GM18870 (cell line): ENCODE results near the gene B3GLCT.
"Not testable (repeated sequence)": the region's sequence is repeated elsewhere in the genome, so short reads cannot be mapped to it uniquely, and the experiment has no call there.

Experiments
- ATAC-seq: cut with Tn5 transposase; IDR thresholded peaks from one replicate; pipeline ENCODE4 v1.9.1; 2021; ENCODE audit warnings: moderate library complexity; ENCODE audit not compliant: unreplicated experiment

The B3GLCT gene

DNA sequence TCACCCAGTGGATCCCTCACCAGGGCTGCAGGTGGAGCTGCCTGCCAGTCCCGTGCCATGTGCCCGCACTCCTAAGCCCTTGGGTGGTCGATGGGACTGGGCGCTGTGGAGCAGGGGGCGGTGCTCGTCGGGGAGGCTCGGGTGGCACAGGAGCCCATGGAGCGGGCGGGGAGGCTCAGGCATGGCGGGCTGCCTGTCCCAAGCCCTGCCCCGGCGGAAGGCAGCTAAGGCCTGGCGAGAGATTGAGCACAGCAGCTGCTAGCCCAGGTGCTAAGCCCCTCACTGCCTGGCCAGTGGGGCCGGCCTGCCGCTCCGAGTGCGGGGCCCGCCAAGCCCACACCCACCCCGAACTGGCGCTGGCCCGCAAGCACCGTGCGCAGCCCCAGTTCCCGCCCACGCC, 16.8 kb upstream of the B3GLCT start:
- no peak for ATAC-seq

GRCh38 chr13:31184451-31184850, 15.3 kb upstream of the B3GLCT start:
- no peak for ATAC-seq

DNA sequence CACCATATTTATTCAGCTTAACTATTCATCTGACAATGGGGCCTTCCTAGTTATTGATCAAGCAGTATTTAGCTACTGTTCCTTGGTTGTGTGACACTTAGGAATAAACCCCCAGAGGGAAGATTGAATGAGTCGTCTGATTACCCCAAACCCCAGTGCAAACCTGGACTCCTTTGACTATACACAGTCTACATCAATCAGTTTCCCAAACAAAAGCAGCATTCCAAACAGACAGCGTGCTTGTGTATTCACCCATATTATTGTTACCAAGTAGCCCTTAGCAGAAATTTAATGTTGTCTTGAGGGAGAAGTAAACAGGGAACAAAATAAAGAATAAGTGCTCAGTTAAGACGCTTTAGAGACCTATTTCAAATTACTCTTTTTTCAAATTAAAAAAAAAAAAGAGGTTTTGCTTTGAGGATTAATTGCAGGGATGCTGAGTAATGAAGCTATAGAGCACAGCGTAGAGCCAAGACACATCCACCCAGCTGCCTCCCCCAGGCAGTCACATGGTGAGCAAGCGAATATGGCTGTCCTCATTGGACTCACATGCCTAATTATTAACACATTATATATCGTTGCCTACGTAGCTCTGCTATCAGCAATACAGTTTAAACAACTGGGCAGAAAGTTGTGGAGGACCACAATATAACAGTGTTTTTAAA, 14.7 kb upstream of the B3GLCT start:
- ATAC-seq: no peak

GRCh38 chr13:31191748-31192147, 8.0 kb upstream of the B3GLCT start:
- ATAC-seq: no peak

DNA sequence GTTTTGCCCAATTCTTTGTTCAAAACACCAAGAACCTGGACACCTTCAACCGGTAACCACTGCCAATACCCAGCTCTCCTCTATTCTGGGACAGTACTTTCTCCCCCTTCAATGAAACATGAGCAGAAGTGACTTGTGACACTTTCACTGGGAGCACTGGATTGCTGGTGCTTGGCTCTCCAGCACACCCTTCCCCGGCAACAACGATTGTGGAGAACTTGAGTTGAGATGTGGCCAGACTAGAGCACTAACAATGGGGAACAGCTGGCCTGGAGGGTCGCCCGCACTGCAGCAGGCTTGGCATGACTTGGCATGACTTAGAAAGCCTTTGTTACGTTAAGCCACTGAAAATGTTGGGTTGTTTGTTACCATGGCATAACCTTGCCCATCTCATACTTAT, 7.5 kb upstream of the B3GLCT start:
- ATAC-seq: no peak

DNA sequence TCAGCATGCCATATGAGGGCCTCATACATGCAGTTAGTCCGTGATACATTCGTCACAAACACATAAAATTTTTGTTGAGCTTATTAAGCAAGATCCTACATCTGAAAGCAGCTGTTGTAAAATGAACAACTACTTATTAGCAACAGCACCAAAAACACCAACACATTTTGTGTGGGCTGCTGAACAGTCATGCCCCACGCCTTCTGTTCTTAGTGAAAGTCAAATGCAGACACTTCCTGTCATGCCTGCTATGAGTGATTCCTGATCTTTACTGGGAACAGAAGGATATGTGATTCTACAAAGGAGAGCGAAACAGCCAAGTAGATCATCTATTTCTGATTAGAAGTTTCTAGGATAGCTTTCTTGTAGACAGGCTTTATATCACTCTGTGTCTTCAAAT, 4.2 kb upstream of the B3GLCT start:
- no peak for ATAC-seq

DNA sequence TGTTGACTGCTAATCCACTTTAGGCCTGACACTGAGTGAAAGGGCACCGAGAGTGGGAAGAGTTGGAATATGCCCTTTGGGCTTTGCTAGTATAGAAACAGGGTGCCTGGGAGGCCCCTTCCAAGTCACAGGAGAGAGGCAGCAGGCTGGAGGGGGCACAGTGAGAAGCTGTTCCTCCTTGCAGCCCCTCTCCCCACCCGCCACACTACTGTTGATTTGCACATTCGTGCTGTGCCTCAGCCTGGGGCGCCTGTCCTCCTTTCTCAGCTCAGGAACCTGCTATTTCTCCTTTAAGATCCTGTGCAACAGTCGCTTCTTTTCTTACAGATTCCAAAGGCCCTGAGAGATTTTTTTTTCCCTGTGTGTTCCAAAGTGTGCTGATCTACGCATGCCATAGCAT, 2.8 kb upstream of the B3GLCT start:
- no peak for ATAC-seq

DNA sequence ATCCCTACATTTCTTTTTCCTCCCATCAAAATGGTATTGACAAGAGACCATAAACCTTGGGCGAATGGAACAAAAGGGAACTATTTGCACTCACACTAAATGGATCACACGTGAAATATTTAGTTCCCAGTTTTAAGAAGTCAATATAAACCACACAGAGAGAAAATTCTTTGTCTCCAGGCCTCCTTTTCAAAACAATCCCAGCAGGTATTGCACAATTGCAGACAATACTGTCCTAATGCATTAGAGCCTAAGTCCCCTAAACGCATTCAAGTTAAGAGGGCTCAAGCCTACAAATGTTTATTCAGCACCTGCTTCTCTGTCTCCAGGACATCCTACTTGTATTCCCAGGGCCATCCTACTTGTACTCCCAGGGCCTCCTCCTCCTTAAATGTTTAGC, 1.3 kb upstream of the B3GLCT start:
- ATAC-seq: no peak

GRCh38 chr13:31199527-31199848, 287 bp upstream of the B3GLCT start:
- ATAC-seq: peak; percentile 14

DNA sequence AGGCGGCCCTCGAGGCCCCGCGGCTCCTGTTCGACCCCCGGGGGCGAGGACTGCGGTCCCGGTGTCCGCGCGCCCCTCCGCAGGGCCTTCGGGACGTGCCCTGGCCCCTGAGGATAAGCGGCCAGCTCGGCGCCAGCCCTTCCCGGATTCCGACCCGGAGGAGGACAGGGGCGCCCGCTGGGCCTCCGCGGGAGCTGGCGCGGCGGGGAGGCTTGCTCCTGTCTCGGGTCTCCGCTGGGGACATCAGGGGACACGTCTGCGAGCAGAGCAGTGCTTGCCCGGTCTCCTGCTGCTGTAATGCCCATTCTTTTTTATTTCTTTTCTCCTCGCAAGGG, 829 bp downstream of the B3GLCT start:
- peak; percentile 4 for ATAC-seq

DNA sequence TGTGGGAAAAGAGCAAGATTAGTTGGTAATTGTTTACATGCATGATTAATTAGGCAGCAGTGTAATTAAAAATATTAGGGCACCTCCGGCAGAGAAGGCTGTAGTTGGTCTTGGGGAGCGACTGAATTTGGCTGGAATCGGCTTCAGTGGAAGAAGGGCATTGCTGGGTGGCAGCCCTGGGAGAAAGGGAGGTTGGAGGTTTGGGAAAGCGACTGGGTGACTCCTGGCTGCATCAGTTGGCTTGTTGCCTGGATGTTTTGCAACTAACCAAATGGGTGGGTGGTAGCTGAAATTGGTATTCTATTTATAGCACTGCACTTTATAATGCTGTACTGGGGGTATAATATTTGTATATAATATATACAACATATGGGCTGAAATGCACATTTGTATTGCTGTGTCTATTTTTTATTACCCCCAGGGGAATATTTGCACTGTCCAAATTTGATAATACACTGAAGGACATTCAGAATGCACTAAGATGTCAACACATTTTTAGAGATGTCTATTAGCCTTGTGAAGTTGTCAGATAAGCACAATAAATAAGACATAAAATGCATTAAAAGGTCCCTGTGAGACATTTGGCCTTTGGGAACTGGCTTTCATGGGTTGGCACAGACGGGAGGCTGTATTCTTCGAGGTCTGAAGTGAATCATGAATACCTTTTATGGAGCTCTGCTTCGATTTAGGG, 1.7 kb downstream of the B3GLCT start:
- no peak for ATAC-seq

DNA sequence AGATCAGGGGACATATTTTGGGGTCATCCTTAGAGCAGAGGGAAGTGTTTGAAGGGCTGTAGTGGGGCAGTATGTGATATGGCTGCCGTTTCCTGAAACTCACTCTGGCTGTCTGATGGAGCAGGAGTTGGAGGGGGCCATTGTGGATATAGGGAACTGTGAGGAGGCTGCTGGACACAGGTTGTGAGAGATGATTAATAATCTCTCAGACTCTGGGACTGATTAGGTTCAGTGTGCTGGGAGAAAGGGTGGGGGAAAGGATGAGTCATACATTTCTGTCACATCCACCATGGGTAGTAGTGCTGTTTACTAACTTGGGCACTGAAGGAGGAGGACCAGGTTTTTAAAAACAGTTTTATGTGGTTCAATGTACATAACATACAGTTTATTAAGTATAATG, 4.8 kb downstream of the B3GLCT start:
- ATAC-seq: no peak

- ATAC-seq: no peak
Measured at GRCh38 chr13:31207661-31208552, 8.1 kb downstream of the B3GLCT start.

DNA sequence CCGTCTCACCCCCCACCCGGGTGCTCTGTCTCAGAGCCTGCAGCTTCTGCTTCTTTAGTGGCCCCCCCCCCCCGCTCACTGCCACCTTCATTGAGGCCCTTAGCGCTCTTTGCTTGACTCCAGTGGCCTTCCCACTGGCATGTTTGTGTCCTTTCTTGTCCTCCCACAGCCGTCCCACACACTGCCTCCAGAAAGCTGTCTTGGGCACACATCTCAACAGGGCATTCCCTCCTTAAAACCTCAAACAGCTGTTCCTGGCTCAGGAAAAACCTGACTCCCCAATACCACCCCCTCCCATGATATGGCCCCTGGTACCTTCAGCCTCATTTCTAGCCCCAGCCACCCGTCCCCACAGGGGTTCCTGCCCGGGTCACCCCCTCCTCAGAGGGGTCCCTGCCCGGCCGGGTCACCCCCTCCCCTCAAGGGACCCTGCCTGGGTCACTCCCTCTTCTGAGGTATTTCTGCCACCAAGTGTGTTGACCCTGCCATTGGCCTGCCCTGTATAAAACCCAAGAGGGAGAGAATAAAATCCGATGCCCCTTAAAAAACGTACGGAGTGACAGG, 8.9 kb downstream of the B3GLCT start:
- ATAC-seq: no peak

GRCh38 chr13:31209172-31209840, 9.5 kb downstream of the B3GLCT start:
- no peak for ATAC-seq

GRCh38 chr13:31209841-31210210, 10.1 kb downstream of the B3GLCT start:
- ATAC-seq: no peak

- ATAC-seq: no peak
Measured at GRCh38 chr13:31213651-31214289, 14.0 kb downstream of the B3GLCT start.

- ATAC-seq: no peak
Measured at GRCh38 chr13:31214435-31214834, 14.7 kb downstream of the B3GLCT start.

DNA sequence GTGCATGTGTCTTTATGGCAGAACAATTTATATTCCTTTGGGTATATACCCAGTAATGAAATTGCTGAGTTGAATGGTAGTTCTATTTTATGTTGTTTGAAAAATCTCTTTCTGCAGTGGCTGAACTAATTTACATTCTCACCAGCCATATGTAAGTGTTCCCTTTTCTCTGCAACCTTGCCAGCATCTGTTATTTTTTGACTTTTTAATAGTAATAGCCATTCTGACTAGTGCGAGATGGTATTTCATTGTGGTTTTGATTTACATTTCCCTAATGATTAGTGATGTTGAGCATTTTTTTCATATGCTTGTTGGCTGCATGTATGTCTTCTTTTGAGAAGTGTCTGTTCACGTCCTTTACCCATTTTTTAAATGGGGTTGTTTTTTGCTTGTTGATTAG, 17.1 kb downstream of the B3GLCT start:
- not testable (repeated sequence) for ATAC-seq

DNA sequence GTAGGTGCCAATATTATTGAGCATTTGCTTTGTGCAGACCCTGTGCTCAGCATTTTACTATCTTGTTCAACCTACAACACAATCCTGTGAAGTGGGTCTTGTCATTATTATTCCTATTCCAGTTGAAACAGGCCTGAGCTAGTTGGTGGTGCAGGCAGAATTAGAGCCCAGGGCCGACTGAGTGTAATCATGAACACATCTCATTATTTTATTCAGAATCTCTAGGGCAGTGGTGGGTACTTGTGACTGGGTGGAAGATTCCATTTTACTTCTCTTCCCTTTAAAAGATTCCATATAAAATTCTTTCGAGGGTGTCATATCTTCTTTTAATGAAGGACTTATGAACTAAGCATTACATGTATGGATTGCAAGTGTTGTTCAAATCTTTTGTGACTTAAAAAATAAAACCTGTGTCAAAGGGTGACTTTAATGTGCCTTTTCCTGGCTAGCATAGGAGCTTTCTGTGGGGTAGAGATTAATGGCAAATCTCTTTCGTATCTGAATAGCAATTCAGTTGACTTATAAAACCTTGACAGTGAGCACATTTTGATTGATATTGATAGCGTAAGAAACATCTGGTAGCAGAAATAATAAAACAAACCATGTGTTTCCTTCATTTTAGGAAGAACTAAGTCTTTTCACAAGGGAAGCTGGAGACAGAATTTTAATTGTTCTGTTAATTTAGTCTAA, 20.3 kb downstream of the B3GLCT start:
- ATAC-seq: no peak
